Measurements from ENCODE around the gene SMNDC1. TPM values are rescaled to one million over a fixed set of nuclear protein-coding genes. Genes with fewer than 3 reads are reported as not detected.

SMNDC1 gene
- total and polyA plus RNA-seq, 2 of the 4 experiments (the other 2 are of a cell fraction), result 3.9 to 15.1 TPM

- TF ChIP-seq MAZ (IDR thresholded peaks at IDR 0.05; ENCODE audit: borderline replicate concordance, low read depth, low read length) (no peak), RCOR1 (IDR thresholded peaks at IDR 0.05; ENCODE audit: insufficient replicate concordance, low read length) (no peak), POLR2A (IDR thresholded peaks at IDR 0.05; ENCODE audit: low read depth, low read length) (no peak), RAD21 (IDR thresholded peaks at IDR 0.05; ENCODE audit: low read length) (no peak), CHD1 (IDR thresholded peaks at IDR 0.05; ENCODE audit: low read depth, low read length) (no peak)
- Histone ChIP-seq H3K4me3 (ENCODE audit: insufficient read depth, low read depth, low read length) (no peak overlapping the region), H4K5ac (ENCODE audit: low read depth, low read length) (no peak overlapping the region), H2BK15ac (ENCODE audit: low read depth, low read length) (no peak overlapping the region), H3K14ac (replicated peaks; ENCODE audit: low read depth, low read length) (no peak overlapping the region), H2AK9ac (replicated peaks; ENCODE audit: low read depth, low read length, poor library complexity) (no peak overlapping the region), H2AFZ (replicated peaks; ENCODE audit: low read length, poor library complexity) (no peak overlapping the region), H4K91ac (ENCODE audit: insufficient read depth, low read depth, low read length) (no peak overlapping the region), H3K79me1 (ENCODE audit: low read depth in 1 of 2, low read length in 2 of 2) (peaks cover 0 to 4% of the 10 kb centered on the region in 2 experiments; a peak in 1 of 4 replicates), H3K9me1 (ENCODE audit: insufficient read depth, low read length) (no peaks in the 10 kb centered on the region), H4K8ac (ENCODE audit: low read depth in 2 of 2, low read length in 2 of 2) (no peak overlapping the region), H2BK20ac (ENCODE audit: low read depth, low read length) (no peak overlapping the region), H3K23ac (ENCODE audit: low read depth, low read length) (no peak overlapping the region), H3K9ac (ENCODE audit: low read depth, low read length) (no peak overlapping the region), H3K27me3 (ENCODE audit: control insufficient read depth, insufficient read depth, low read length) (no peaks in the 10 kb centered on the region), H3K56ac (ENCODE audit: extremely low read depth, insufficient read depth, low read length) (no peak overlapping the region), H3K4me2 (ENCODE audit: low read depth, low read length) (no peak overlapping the region), H3K18ac (ENCODE audit: low read depth, low read length) (no peak overlapping the region), H3K9me3 (ENCODE audit: control insufficient read depth, insufficient read depth, low read length) (no peaks in the 10 kb centered on the region), H3K4ac (ENCODE audit: low read depth, low read length) (no peak overlapping the region), H3K4me1 (ENCODE audit: control insufficient read depth, insufficient read depth, low read length) (no peaks in the 10 kb centered on the region), H2BK120ac (ENCODE audit: low read depth, low read length) (no peak overlapping the region), H2AK5ac (ENCODE audit: low read depth, low read length) (no peak overlapping the region), H3K36me3 (ENCODE audit: control insufficient read depth, insufficient read depth, low read length) (peaks cover 5% of the 10 kb centered on the region; the same call in 1 of the 2 replicates), H4K20me1 (ENCODE audit: insufficient read depth, low read length) (no peaks in the 10 kb centered on the region; the same call in 1 of the 2 replicates), H2BK5ac (ENCODE audit: low read depth, low read length, poor library complexity, severe bottlenecking) (no peak overlapping the region), H3K27ac (ENCODE audit: insufficient read depth, low read length) (no peak overlapping the region)
- POLR2A ChIA-PET (ENCODE audit: unreplicated experiment), result no interaction called here
- dilution Hi-C loops (cut with HindIII; ENCODE audit: low sequenced_read_pairs, unreplicated experiment), result no loop called here
- in situ Hi-C loops (cut with MboI; ENCODE audit: low sequenced_read_pairs), result no loop called here
- ATAC-seq (ENCODE audit: low read depth) (no peak), DNase-seq (no peak)
- CTCF ChIA-PET, result no interaction called here
- WGBS, 2 experiments (ENCODE audit: extremely low coverage in 2 of 2, insufficient read length in 1 of 2), result no CpG with 5 or more reads among the region's 1 CpG
- no TSS peak for BruUV-seq (replicated peaks)
- intact Hi-C loops (cut with micrococcal nuclease), result no loop called here
These were observed 62.2 kb downstream of the SMNDC1 start for GRCh38 chr10:110242511-110242910.
